ENCODE results near the gene ZC3H8. TPM values are rescaled to one million over a fixed set of nuclear protein-coding genes. Genes with fewer than 3 reads are reported as not detected.

The ZC3H8 gene
- total and polyA plus RNA-seq, 2 donors (not counting 3 experiments of a cell fraction or from before 2014, with no cell fraction given) = 0.95 to 7.1 TPM

DNA sequence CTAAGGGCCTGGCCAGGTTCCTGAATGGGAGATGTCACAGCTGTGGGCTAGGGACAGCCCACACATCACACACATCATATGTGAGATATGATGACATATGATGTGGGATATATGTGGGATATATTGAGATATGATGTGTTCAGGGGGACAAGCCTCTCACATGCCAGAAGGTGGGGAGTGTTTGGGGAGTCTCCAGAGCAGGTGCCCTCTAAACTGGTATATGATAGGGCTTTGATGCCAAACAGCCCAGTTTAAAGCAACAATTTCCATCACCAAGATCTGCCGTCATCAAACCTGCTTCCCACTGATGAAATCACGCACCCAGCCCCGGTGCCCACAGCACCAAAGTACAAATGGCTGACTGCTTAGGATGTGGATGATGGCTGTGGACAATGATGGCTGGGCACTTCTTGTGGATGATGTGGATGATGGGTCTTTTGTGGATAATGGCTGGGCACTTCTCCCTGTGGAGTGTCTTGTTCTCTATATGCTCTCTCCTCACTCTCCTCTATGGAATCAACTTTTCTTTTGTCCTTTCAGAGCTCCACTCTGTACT lies 65.8 kb downstream of the ZC3H8 start:
- no peaks in the 10 kb centered on the region for H3K79me2 ChIP-seq (ENCODE audit: control insufficient read depth, insufficient read depth, low read length)
- H3K9ac ChIP-seq (replicated peaks; ENCODE audit: extremely low read depth, insufficient read depth, low read length) = no peak overlapping the region
- no peak overlapping the region for H2AFZ ChIP-seq (ENCODE audit: low read depth, low read length)
- no peaks in the 10 kb centered on the region for H3K27me3 ChIP-seq (ENCODE audit: control insufficient read depth in 2 of 2, insufficient read depth in 2 of 2, low read length in 2 of 2)
- DNase-seq (ENCODE audit: low read depth, low spot score) (no peak), FAIRE-seq (no peak)
- H4K20me1 ChIP-seq (replicated peaks; ENCODE audit: control insufficient read depth, extremely low read depth, insufficient read depth, low read length) = no peaks in the 10 kb centered on the region
- dilution Hi-C loops (cut with MboI; ENCODE audit: extremely low pct_ligation_motif_present, low sequenced_read_pairs) = no loop called here
- H3K9me1 ChIP-seq (replicated peaks; ENCODE audit: control insufficient read depth, extremely low read depth, insufficient read depth, low read length) = no peaks in the 10 kb centered on the region
- ChIA-PET CTCF (no interaction called here), POLR2A (no interaction called here)
- H3K27ac ChIP-seq (ENCODE audit: insufficient read depth, low read depth, low read length) = no peak overlapping the region
- peaks cover 20% of the 10 kb centered on the region for H3K4me1 ChIP-seq (ENCODE audit: control insufficient read depth, extremely low read depth, insufficient read depth, low read length)
- no peak overlapping the region for H3K4me3 ChIP-seq (replicated peaks in 1 of 3; ENCODE audit: insufficient read depth in 1 of 3, low read depth in 1 of 3, low read length in 3 of 3)
- H3K4me2 ChIP-seq (ENCODE audit: insufficient read depth, low read length) = no peak overlapping the region
- TF ChIP-seq JUN (IDR thresholded peaks at IDR 0.05; ENCODE audit: borderline replicate concordance, insufficient read depth, insufficient read length, low read depth) = no peak
- no peak for TF ChIP-seq POLR2AphosphoS5 (IDR thresholded peaks at IDR 0.05; ENCODE audit: insufficient read depth, low read depth, low read length)
- TF ChIP-seq GATA2 (IDR thresholded peaks at IDR 0.05; ENCODE audit: insufficient read depth, insufficient read length, low read depth, low read length) = no peak
- TF ChIP-seq MYC (IDR thresholded peaks at IDR 0.05; ENCODE audit: low read depth, low read length) = no peak
- no peak for TF ChIP-seq POLR2A (IDR thresholded peaks at IDR 0.05; ENCODE audit: low read depth, low read length)
- TF ChIP-seq, protein P1, sequence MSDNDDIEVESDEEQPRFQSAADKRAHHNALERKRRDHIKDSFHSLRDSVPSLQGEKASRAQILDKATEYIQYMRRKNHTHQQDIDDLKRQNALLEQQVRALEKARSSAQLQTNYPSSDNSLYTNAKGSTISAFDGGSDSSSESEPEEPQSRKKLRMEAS (IDR thresholded peaks at IDR 0.05; ENCODE audit: insufficient read depth, insufficient read length) = no peak
- TF ChIP-seq, protein P2, sequence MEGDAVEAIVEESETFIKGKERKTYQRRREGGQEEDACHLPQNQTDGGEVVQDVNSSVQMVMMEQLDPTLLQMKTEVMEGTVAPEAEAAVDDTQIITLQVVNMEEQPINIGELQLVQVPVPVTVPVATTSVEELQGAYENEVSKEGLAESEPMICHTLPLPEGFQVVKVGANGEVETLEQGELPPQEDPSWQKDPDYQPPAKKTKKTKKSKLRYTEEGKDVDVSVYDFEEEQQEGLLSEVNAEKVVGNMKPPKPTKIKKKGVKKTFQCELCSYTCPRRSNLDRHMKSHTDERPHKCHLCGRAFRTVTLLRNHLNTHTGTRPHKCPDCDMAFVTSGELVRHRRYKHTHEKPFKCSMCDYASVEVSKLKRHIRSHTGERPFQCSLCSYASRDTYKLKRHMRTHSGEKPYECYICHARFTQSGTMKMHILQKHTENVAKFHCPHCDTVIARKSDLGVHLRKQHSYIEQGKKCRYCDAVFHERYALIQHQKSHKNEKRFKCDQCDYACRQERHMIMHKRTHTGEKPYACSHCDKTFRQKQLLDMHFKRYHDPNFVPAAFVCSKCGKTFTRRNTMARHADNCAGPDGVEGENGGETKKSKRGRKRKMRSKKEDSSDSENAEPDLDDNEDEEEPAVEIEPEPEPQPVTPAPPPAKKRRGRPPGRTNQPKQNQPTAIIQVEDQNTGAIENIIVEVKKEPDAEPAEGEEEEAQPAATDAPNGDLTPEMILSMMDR (IDR thresholded peaks at IDR 0.05; ENCODE audit: extremely low read depth in 1 of 2, insufficient read depth in 1 of 2, low read depth in 1 of 2, low read length in 2 of 2) = no peak
- no peak for TF ChIP-seq EZH2 (IDR thresholded peaks at IDR 0.05; ENCODE audit: borderline replicate concordance, low read depth, low read length, severe bottlenecking)
- no peaks in the 10 kb centered on the region for H3K9me3 ChIP-seq (replicated peaks; ENCODE audit: control insufficient read depth, insufficient read depth, low read length)
- no peaks in the 10 kb centered on the region for H3K36me3 ChIP-seq (ENCODE audit: control insufficient read depth in 2 of 2, extremely low read depth in 1 of 2, insufficient read depth in 2 of 2, low read length in 2 of 2)
- intact Hi-C loops (cut with micrococcal nuclease) = no loop called here
- no TSS peak for BruUV-seq (replicated peaks)
